Activated naive CD4-positive, alpha-beta T cell treated with anti-CD3 and anti-CD28 coated beads for 36 hours (primary cell): ENCODE measurements around the gene DPH3. TPM values are rescaled to one million over a fixed set of nuclear protein-coding genes. Genes with fewer than 3 reads are reported as not detected.

ENCODE experiments used
- CTCF ChIA-PET: fragments of 350-600 bp; sonication (Branson Sonifier 250); formaldehyde crosslinking; loops from one replicate; lab custom pipeline; 2021; ENCODE audit warnings: antibody characterized with exemption; lab: Charles Lee
- DNase-seq: peaks from one replicate; pipeline ENCODE4 v3.0.0-alpha.2; 2020
- H3K27ac Mint-ChIP-seq: one replicate; pipeline ENCODE4 v1.8.0; 2021; ENCODE audit warnings: mild to moderate bottlenecking, mixed read lengths
- H3K27me3 Mint-ChIP-seq: one replicate; pipeline ENCODE4 v1.8.0; 2021; ENCODE audit warnings: low read depth, mixed read lengths
- H3K36me3 Mint-ChIP-seq: one replicate; pipeline ENCODE4 v1.8.0; 2021; ENCODE audit warnings: low read depth, mixed read lengths
- H3K4me1 Mint-ChIP-seq: one replicate; pipeline ENCODE4 v1.8.0; 2021; ENCODE audit warnings: low read depth, mixed read lengths
- H3K4me3 Mint-ChIP-seq: one replicate; pipeline ENCODE4 v1.8.0; 2021; ENCODE audit warnings: mild to moderate bottlenecking, moderate library complexity, mixed read lengths
- H3K9me3 Mint-ChIP-seq: one replicate; pipeline ENCODE4 v1.8.0; 2021; ENCODE audit warnings: mixed read lengths
- intact Hi-C: fragments of 100-400 bp; cut with micrococcal nuclease; formaldehyde crosslinking; loops from one replicate; pipeline ENCODE4 v1.15.1; 2023
- total RNA-seq, 2 experiments: library from RNA; stranded (reverse); gene quantifications; one replicate each; pipeline ENCODE4 v1.2.3, GENCODE V29; 2021

DPH3 gene
- total RNA-seq, 2 experiments from 2014 or later: 16.1 to 17.0 TPM

DNA sequence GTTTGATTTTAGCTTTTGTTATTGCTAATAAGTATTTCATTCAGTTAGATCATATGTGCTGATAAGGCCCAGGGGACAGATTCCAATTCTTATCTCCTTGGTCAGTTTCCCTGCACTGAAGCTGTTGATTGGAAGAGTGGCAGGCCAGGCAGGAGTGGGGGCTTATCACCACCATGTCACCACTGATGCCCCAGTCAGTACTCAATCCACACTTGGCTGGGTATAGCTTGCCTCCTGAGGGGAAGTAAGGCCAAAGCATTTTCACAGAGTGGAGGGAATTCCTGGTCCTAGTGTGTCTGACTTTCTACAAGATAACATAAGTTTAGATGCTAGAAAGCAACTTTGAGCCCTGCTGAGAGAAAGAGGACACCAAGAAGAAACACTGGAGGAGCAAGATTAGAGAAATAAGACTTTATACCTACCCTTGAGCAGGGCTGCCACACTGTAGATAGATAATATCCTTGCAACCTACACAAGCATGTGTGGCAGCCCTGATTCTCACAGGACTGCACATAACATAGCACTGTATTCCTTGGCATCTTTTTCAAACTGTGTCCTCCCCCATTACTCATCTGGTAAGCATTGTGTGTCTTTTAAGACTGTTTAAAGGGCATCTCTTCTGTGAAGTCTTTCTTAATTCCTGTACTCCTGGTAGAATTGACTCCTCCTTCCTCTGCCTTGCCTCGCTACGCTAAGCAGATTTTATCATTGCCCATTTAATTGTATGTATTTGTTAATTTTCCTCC lies 24.6 kb upstream of the DPH3 start:
- H3K4me3 Mint-ChIP-seq: peak overlapping the region; percentile 84

DNA sequence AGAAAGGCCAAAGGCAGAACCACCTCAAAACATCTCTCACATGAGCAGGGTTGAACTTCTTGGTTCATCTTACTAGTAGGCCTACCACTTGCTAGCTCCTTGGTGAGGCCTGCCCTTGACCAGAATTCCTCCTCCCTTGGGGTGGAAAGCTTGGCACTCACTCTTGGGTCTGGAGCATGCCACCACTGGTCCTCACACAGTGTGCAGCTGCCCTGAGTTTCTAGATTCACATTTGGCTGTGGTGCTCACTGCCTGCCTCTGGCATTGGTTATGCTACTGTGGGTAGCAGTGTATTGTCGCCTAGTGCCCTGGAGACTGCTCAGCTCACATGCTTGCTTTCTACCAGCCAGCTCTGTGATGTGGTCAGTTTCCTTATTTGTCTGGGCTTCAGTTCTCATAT lies 23.9 kb upstream of the DPH3 start:
- Mint-ChIP-seq H3K36me3 (peaks cover 47% of the 10 kb centered on the region), H3K4me1 (peaks cover 83% of the 10 kb centered on the region)

More for the DNA sequence above, 24.6 kb upstream of the DPH3 start:
- Mint-ChIP-seq H3K36me3 (peaks cover 50% of the 10 kb centered on the region), H3K27ac (peak overlapping the region; percentile 97), H3K4me1 (peaks cover 86% of the 10 kb centered on the region), H3K27me3 (no peaks in the 10 kb centered on the region), H3K9me3 (peaks cover 4% of the 10 kb centered on the region)
- peak; percentile 18 for DNase-seq
- CTCF ChIA-PET: interaction anchor here (0.6 to 9.8 kb wide), 17 partner anchors 9 to 263 kb away, joined by 3 to 222 read pairs (median 5); partner anchors contain the start of genes DPH3 and OXNAD1
- intact Hi-C loops: loop anchor here (2.0 to 5.0 kb wide), 2 partner anchors 597 to 733 kb away; no protein-coding TSS in a partner anchor

DNA sequence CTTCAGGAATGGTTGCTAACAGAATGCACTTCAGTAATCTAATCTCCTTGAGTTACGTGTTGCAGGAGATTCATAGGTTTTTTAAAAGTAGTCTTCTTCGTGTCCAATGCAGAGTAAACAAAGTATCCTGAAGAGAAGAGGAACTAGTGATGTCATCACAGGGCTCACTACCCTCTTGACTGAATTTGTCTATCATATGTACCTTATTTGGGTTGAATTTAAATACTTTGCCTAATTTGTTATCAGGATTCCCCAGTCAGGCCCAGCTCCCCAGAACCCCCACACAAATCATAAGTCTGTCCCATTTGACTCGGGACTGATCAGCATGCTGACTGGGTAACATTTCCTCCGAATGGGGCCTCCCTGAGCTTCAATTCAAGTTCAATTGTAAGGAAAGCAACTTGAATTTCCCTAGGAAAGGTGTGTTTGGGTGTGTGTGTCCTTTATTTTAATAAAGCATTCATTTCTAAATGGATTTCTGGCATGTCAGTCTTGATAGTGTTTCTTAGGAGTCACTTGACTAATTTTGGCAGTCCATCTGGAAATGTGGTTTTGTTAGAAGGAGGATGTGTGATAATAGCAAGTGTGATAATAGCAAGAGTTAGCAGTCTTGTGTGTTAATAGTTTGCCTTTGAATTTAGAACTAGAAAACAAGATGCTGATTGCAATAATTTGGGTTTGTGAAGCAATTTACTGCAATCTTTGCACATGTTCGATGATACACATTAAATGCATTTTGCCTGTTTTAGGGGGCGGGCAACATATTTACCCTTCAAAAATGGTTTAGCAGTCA lies 22.2 kb upstream of the DPH3 start:
- peak; percentile 36 for DNase-seq
- no peaks in the 10 kb centered on the region for H3K27me3 Mint-ChIP-seq
- peaks cover 48% of the 10 kb centered on the region for H3K36me3 Mint-ChIP-seq
- CTCF ChIA-PET: interaction anchor here (0.7 to 3.0 kb wide), 6 partner anchors 9 to 229 kb away, joined by 3 to 34 read pairs (median 4); no protein-coding TSS in a partner anchor
- no peaks in the 10 kb centered on the region for H3K9me3 Mint-ChIP-seq
- intact Hi-C loops: loop anchor here (1.0 to 5.0 kb wide), 8 partner anchors 22 to 1456 kb away; partner anchors contain the start of genes OXNAD1 and TBC1D5
- peak overlapping the region; percentile 97 for H3K27ac Mint-ChIP-seq
- peaks cover 78% of the 10 kb centered on the region for H3K4me1 Mint-ChIP-seq
- peak overlapping the region; percentile 84 for H3K4me3 Mint-ChIP-seq

More for the DNA sequence above, 23.9 kb upstream of the DPH3 start:
- Mint-ChIP-seq H3K9me3 (peaks cover 4% of the 10 kb centered on the region), H3K4me3 (peak overlapping the region; percentile 84), H3K27me3 (no peaks in the 10 kb centered on the region), H3K27ac (peak overlapping the region; percentile 97)
- intact Hi-C loops: loop anchor here (2.0 to 5.0 kb wide), 2 partner anchors 598 to 734 kb away; no protein-coding TSS in a partner anchor
- peak; percentile 47 for DNase-seq
- CTCF ChIA-PET: interaction anchor here (0.6 to 9.8 kb wide), 16 partner anchors 12 to 263 kb away, joined by 3 to 222 read pairs (median 6); partner anchors contain the start of genes DPH3 and OXNAD1

DNA sequence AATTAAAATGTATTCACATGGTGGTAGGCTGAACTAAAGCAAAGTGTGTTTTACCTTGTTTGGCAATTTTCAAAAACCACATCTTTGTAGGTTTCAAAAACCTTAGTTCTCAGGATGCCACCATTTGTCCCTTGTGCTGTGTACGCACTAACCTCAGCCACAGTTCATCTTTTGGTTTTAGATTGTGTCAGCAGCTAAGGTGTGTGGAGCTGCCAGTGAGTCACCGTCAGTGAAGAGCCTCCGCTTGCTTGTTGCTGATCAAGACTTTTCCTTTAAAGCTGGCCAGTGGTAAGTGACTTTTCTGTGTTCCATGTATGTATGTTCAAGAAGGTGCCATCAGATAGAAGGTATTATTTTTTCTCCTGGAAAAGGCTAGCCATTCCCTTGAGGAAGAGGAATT lies 21.4 kb upstream of the DPH3 start:
- CTCF ChIA-PET: interaction anchor here (0.8 to 3.0 kb wide), 7 partner anchors 10 to 230 kb away, joined by 3 to 34 read pairs (median 3); partner anchors contain the start of gene DPH3
- H3K27me3 Mint-ChIP-seq: no peaks in the 10 kb centered on the region
- H3K4me3 Mint-ChIP-seq: peak overlapping the region; percentile 84
- peaks cover 51% of the 10 kb centered on the region for H3K36me3 Mint-ChIP-seq
- H3K9me3 Mint-ChIP-seq: no peaks in the 10 kb centered on the region
- H3K4me1 Mint-ChIP-seq: peaks cover 72% of the 10 kb centered on the region
- intact Hi-C loops: loop anchor here (1.0 to 5.0 kb wide), 8 partner anchors 21 to 1457 kb away; partner anchors contain the start of genes OXNAD1 and TBC1D5
- peak; percentile 85 for DNase-seq
- H3K27ac Mint-ChIP-seq: peak overlapping the region; percentile 97

DNA sequence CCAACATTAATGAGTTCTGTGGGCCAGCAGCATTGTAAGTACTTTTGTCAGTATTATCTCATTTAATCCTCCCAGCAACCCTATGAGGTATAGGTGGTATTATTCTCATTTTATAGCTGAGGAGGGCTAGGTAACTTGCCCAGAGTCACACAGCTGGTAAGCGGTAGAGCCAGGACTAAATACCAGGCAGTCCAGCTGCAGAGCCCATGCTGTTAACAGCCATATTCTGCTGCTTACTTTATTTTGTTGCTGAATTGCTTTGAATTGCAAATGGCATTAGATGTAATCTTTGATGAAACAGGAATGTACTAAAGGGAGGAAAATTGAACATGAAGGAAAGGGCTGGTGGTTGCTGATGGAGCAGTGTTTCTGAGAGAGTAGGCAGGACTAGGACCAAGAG lies 19.9 kb upstream of the DPH3 start:
- no peak for DNase-seq
- Mint-ChIP-seq H3K4me3 (no peak overlapping the region), H3K27ac (peak overlapping the region; percentile 97), H3K9me3 (no peaks in the 10 kb centered on the region), H3K27me3 (no peaks in the 10 kb centered on the region), H3K36me3 (peaks cover 48% of the 10 kb centered on the region), H3K4me1 (peaks cover 56% of the 10 kb centered on the region)
- intact Hi-C loops: loop anchor here (5.0 kb wide), 1 partner anchor 738 kb away; no protein-coding TSS in a partner anchor
- CTCF ChIA-PET: interaction anchor here (3.0 to 5.2 kb wide), 2 partner anchors 15 to 35 kb away, joined by 34 to 44 read pairs; no protein-coding TSS in a partner anchor

DNA sequence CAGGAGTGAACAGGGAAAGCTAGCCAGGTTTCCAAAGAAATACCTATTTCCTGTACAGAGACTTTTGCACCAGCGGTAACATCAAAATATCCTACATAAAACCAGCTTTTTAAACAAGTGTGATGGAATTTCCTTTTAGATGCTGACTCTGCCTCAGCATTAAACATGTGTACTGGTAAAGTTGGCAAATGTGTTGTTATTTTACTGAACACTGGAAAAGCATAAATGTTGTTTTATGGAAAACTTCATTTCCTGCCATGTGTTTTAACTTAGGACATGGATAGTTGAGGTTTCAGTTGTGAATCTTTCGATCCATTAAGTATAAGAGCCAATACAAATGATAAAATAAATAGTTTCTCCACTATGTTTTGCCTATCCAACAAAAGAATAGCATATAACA lies 15.9 kb upstream of the DPH3 start:
- H3K27me3 Mint-ChIP-seq: no peaks in the 10 kb centered on the region
- CTCF ChIA-PET: interaction anchor here (1.1 to 5.2 kb wide), 2 partner anchors 11 to 40 kb away, joined by 3 to 44 read pairs; no protein-coding TSS in a partner anchor
- peaks cover 29% of the 10 kb centered on the region for H3K4me1 Mint-ChIP-seq
- H3K36me3 Mint-ChIP-seq: peaks cover 26% of the 10 kb centered on the region
- DNase-seq: no peak
- H3K4me3 Mint-ChIP-seq: no peak overlapping the region
- H3K27ac Mint-ChIP-seq: no peak overlapping the region
- intact Hi-C loops: no loop called here
- H3K9me3 Mint-ChIP-seq: no peaks in the 10 kb centered on the region

DNA sequence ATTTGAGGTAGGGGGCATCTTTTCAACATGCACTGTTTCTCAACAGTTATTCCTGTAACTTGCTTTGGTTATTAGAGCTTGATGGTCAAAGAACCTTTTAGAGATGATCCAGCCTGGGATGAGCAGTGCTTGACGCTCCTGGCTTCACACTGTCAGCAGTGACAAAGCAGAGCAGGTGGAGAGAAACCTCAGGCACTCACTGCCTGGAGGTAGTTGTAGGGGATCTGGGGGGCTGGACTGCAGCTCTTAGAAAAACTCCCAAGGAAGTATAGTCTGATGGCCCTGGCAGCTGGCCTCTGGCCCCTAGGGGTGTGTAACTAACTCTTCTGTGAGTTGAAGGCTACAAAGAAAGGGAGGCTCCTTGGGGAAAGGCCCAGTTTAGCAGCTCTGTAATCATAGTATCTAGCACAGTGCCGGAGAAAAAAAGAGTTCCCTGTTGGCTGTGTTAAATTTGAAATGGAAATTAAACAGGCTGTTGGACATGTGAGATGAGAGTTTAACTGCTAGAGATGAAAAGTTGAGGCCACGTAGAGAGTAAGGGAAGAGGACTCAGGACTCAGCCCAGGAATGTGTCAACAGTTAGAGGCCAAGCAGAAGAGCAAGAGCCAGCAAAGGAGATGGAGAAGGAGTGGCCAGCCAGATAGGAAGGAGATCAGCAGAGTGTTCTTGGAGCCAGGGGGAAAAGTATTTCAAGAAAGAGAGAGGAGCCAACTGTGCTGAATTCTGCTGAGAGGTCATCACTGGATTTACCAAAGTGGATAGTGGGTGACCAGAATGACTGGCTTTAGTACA lies 14.5 kb upstream of the DPH3 start:
- no peaks in the 10 kb centered on the region for H3K9me3 Mint-ChIP-seq
- no peak overlapping the region for H3K4me3 Mint-ChIP-seq
- CTCF ChIA-PET: interaction anchor here (0.8 to 5.2 kb wide), 2 partner anchors 9 to 11 kb away, joined by 4 to 44 read pairs; no protein-coding TSS in a partner anchor
- no peak overlapping the region for H3K27ac Mint-ChIP-seq
- intact Hi-C loops: no loop called here
- H3K27me3 Mint-ChIP-seq: no peaks in the 10 kb centered on the region
- H3K36me3 Mint-ChIP-seq: peaks cover 31% of the 10 kb centered on the region
- DNase-seq: no peak
- peaks cover 15% of the 10 kb centered on the region for H3K4me1 Mint-ChIP-seq

DNA sequence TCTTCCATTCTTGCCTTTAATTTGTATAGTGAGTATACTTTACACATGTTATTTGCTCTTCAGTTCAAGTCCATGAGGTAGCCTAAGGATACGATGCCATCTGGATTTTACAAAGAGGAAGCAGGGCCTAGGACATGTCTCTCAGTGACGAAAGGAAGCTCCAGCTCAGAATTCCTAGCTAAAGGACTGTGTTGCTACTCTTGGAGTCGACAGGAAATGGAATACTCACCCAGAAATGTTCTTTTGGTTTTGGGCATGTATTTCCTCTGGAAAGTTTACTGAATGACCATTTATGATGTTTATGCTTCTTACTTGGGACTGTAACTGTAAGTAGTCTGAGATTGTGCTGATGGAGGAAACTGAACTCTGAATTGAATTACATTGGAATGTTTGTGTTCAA lies 12.7 kb upstream of the DPH3 start:
- peaks cover 6% of the 10 kb centered on the region for H3K4me1 Mint-ChIP-seq
- no peak overlapping the region for H3K27ac Mint-ChIP-seq
- no peak for DNase-seq
- CTCF ChIA-PET: interaction anchor here (1.3 kb wide), 1 partner anchor 13 kb away, joined by 3 read pairs; no protein-coding TSS in a partner anchor
- no peaks in the 10 kb centered on the region for H3K9me3 Mint-ChIP-seq
- H3K4me3 Mint-ChIP-seq: no peak overlapping the region
- peaks cover 25% of the 10 kb centered on the region for H3K36me3 Mint-ChIP-seq
- intact Hi-C loops: no loop called here
- no peaks in the 10 kb centered on the region for H3K27me3 Mint-ChIP-seq

DNA sequence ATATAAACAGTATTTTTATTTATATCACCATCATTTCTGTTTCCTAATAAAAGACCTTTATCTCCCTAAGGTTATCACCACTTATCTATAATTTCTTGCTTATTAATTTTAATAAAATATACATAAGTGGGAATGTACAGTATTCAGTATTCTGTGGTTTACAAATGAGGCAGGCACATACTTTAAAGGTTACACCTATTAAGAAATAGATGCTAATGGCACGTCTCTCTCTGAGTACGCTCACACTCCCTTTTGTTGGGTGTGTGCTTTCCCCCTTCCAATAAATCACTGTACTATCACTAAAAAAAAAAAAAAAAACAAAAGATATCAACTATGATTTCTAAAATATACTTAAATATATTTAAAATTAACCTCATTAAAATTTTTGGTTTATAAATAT lies 9.1 kb upstream of the DPH3 start:
- no peaks in the 10 kb centered on the region for H3K9me3 Mint-ChIP-seq
- no peak overlapping the region for H3K4me3 Mint-ChIP-seq
- H3K36me3 Mint-ChIP-seq: peaks cover 36% of the 10 kb centered on the region
- no peaks in the 10 kb centered on the region for H3K27me3 Mint-ChIP-seq
- intact Hi-C loops: no loop called here
- peaks cover 5% of the 10 kb centered on the region for H3K4me1 Mint-ChIP-seq
- CTCF ChIA-PET: interaction anchor here (1.6 kb wide), 1 partner anchor 16 kb away, joined by 3 read pairs; no protein-coding TSS in a partner anchor
- H3K27ac Mint-ChIP-seq: no peak overlapping the region
- DNase-seq: no peak

DNA sequence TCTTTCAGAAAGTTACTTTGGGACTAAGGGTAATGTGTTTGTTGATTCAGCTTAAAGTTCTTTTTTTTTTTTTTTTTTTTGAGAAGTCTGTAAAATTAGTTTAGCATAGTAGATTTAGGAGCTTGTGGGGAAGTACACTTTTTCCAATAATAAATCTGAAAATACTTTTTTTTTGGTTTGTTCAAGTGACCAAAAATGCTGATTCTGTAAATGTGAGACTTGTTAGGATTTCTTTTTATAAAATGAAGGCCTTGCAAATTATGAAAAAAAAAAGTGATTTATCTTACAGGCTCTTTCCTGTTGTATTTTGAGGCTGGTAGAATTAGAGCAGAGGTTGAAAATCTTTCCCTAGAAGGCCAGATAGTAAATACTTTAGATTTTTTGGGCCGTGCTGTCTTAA lies 7.8 kb upstream of the DPH3 start:
- Mint-ChIP-seq H3K27ac (no peak overlapping the region), H3K4me3 (no peak overlapping the region), H3K4me1 (peaks cover 11% of the 10 kb centered on the region), H3K9me3 (no peaks in the 10 kb centered on the region), H3K27me3 (no peaks in the 10 kb centered on the region), H3K36me3 (peaks cover 32% of the 10 kb centered on the region)
- intact Hi-C loops: no loop called here
- DNase-seq: no peak
- CTCF ChIA-PET: interaction anchor here (1.4 to 5.9 kb wide), 2 partner anchors 9 to 47 kb away, joined by 3 to 44 read pairs; no protein-coding TSS in a partner anchor

DNA sequence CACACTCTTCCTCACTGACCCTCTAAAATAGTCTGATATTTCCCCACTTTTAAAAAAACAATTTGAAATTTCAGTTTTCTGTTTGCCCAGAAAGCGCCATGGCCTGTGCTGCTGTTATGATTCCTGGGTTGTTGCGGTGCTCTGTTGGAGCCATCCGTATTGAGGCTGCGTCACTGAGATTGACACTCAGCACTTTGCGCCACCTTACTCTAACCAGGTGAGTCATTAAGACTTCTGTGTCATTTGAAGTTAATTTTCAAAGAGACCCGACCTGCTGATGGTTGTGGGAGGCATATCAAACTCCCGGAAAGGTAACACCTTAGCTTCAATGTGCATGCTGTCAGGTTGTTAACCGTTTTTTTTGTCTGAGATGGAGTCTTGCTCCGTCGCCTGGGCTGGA lies 6.1 kb upstream of the DPH3 start:
- no peak overlapping the region for H3K27ac Mint-ChIP-seq
- H3K4me3 Mint-ChIP-seq: no peak overlapping the region
- peaks cover 28% of the 10 kb centered on the region for H3K36me3 Mint-ChIP-seq
- CTCF ChIA-PET: interaction anchor here (3.8 to 5.9 kb wide), 2 partner anchors 11 to 15 kb away, joined by 20 to 44 read pairs; no protein-coding TSS in a partner anchor
- H3K27me3 Mint-ChIP-seq: no peaks in the 10 kb centered on the region
- intact Hi-C loops: loop anchor here (1.0 kb wide), 1 partner anchor 258 kb away; no protein-coding TSS in a partner anchor
- H3K9me3 Mint-ChIP-seq: no peaks in the 10 kb centered on the region
- DNase-seq: no peak
- peaks cover 26% of the 10 kb centered on the region for H3K4me1 Mint-ChIP-seq
